Ecto neural progenitor cell (in vitro differentiated cells): ENCODE results near the gene BID.
"Not testable (repeated sequence)": the region's sequence is repeated elsewhere in the genome, so short reads cannot be mapped to it uniquely, and the experiment has no call there.

Experiments
- DNase-seq: peaks from one replicate; pipeline ENCODE4 v3.0.0-alpha.2; 2018; ENCODE audit warnings: low spot score

The BID gene

DNA sequence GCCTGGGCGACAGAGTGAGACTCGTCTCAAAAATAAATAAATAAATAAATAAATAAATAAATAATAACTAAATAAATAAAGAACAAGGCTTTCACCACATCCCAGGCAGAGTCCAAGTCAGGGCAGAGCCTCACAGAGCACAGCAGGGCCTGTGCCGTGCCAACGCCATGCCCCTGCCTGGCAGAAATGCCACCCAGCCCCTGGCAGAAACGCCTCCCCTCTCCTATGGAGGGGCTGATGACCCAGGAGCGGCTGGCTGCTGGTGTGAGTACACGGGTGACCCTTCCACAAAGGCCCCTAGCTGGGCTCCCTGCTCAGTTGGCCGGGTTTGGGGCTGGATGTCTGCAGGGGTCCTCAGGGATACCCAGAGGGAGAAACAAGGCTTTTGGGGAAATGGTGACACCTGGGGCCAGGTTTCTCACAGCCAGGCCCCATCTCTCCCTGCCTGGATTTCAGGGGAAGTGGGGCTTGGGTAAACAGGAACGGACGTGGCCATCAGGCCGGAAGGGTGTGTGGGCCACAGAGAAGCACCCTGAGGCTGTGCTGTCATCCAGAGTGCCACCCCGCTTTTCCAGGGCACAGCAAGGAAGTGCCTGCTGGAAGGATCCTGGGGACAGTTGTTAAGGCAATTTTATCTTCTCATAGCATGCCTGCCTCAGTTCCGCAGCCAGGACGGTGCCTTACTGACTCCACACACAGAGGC lies 5.1 kb downstream of the BID start:
- no peak for DNase-seq

DNA sequence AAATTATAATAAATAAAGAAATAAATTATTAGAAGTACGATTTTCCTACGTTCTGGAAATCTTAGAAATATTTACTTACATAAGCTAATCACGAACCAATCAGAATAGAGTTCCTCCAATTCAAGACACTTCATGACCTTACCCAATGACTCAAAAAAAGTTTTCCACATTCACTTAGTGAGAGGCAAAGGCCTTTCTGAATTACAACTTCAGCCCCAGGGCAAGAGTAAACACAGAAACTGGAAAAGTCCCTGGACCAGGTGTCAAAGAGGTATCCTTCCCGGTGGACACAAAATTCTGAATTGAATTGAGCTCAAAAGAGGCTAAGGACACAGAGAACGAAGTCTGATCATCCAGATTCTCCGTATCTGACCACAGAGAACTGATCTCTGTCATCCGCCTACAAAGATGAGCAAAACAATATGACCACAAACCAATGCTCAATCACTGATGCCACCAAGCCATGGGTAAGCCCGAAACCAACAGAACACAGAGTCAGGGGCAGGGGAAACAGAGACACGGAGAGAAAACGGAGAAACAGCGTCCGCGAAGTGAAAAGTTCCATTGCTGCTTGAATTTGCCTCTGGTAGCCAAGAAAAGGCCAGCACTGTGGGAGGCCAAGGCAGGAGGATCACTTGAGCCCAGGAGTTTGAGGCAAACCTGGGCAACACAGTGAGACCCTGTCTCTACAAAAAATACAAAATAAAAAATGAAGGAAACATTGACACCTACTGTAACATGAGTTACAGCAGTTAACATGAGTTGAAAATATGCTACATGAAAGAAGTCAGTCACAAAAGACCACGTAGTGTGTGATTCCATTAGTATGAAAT lies 6.8 kb downstream of the BID start:
- DNase-seq, result no peak

DNA sequence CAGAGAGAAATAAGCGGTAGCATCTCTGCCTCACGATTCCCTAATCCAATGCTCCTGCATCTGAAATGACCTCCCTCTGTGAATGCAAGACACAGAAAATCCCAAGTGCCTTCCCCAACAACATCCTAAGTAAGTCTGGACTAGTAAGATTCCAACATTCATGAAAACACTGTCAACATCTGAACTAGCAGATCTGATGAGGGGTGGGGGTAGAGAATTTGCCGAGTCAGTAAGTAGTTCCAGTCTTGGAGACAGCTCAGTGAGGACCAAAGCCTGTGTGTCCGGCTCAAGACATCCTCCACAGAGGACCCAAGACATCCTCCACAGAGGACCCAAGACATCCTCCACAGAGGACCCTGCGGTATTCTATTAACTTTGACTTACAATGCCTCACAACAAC lies 9.4 kb downstream of the BID start:
- DNase-seq, result not testable (repeated sequence)

DNA sequence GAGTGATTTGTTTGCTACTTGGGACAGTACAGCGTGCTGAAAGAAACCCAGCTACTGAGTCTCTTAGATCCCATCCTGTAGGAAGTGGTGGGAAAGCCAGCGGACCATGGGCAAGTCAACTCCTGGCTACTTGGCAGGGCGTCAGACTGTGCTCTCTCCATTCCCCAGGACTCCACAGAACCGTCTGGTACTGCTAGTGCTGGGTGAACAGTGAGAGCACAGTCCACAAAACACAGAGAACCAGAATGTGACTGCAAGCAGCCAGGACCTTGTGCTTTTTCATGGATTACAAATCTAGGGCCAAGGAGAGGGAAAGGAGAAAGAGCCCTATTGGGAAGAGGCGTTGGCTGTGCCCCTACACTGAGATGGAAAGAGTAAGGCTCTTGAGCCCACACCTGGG lies 10.2 kb downstream of the BID start:
- DNase-seq, result no peak

DNA sequence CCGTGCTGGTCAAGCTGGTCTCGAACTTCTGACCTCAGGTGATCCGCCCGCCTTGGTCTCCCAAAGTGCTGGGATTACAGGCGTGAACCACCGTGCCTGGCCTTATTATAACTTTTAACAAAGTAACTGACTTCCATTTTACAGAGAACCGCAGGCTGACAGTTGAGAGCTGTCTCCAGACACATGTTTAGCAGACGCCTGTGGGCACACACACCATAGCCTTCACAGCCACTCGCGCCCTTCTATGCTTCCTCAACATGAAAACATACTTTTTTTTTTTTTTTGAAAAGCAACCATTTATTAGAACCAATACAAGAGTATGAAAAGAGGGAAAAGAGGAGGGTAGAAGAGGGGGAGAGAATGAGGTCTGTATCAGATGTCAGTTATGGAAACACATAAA lies 10.8 kb downstream of the BID start:
- DNase-seq, result not testable (repeated sequence)

DNA sequence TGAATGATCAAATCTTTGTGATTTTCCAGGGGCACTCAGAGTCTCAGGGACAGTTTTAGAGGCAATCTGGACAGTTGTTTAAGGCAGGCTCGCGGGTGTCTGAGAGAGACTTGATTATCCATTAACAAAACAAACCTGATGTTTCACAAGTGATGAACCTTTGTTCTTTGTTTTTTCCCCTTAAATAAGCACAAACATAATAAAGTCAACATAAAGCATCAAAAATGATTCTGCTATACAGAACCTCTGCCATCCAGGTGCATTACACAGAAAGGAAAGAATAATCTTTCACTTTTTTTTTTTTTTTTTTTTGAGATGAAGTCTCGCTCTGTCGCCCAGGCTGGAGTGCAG lies 13.2 kb downstream of the BID start:
- no peak for DNase-seq

DNA sequence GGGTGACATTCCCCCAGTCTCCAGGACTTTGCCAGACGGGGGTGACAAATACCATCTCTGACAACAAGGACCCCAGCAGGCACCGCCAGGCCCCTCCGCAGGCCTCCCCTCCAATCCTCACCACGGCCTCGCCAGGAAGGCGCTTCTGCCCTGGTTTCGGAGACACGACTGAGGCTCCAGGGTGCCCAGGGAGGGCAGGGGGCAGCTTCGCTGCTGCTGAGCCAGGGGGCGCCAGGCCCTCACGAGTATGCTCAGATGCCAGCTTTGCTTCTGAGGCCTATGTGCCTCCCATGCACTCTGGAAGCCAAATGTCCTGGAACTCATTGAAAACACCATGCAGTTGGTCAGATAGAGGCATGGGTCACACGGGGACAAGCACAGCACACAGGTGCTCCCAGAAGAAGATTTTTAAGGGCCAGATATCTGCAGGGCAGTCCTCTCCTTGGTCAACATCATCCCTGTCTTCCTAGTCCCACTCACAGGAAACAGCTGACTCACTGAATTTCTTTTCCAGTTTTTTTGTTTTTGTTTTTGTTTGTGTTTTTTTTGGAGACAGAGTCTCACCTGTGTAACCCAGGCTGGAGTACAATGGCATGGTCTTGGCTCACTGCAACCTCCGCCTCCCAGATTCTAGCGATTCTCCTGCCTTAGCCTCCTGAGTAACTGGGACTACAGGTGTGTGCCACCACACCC lies 19.9 kb downstream of the BID start:
- DNase-seq, result no peak

DNA sequence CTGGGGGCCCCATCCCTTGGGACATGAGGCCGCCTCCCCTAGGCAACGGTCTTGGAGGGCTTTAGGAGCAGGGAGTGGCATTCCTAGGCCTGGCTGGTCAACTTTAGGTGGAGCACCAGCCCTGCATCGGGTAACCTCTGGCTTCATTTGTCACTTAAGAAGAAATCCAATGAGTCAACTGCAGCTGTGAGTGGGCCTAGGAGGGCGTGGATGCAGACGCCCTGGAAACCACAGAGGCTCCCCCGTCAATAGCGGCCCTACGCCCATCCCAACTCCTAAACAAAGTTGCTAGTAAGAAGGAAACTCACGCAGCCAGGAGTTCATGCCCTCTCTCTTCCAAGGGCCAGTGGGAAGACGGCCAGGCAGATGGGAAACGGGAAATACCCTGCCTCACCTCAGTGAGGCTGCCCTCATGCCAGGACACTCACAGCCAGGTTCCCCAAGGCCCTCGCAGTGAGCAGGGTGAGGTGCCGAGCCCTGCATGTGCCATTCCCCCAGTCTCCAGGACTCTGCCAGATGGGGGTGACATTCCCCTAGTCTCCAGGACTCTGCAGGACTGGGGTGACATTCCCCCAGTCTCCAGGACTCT lies 20.8 kb downstream of the BID start:
- DNase-seq, result no peak

GRCh38 chr22:17751596-17751995 lies 22.7 kb downstream of the BID start:
- DNase-seq, result no peak

DNA sequence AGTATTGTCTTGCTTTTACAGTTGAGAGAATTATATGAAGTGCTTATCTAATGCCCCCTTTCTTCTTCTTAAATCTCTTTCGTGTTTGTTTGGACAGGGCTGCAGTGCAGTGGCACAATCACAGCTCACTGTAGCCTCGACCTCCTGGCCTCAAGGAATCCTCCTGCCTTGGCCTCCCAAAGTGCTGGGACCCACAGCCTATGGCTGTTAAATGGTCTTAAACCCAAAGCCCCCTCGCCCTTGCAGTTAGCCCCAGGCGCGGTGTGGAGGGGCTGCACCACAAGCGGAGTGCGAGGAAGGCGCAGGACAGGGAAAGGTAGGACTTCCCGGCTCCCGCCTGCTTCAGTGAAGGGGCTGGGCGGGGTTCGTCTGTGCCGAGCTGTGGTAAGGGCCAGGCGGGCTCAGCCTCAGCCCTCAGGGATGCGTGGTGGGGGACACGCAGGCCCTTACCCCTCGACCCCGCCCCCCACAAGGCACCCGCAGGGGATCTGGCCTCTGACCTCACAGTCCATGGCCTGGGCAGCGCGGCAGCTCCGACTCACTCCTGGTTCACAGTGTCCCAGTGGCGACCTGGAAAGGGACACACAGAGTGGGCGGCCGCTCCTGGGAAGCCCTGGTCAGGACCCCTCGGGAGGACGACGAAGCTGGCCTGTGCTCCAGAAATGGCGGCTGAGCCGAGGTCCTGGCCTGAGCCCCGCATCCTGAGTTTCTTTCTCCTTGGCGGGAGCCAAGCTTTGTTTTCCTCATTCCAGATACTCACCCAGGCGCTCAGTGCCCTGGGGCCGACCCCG lies 24.5 kb downstream of the BID start:
- DNase-seq, result no peak

DNA sequence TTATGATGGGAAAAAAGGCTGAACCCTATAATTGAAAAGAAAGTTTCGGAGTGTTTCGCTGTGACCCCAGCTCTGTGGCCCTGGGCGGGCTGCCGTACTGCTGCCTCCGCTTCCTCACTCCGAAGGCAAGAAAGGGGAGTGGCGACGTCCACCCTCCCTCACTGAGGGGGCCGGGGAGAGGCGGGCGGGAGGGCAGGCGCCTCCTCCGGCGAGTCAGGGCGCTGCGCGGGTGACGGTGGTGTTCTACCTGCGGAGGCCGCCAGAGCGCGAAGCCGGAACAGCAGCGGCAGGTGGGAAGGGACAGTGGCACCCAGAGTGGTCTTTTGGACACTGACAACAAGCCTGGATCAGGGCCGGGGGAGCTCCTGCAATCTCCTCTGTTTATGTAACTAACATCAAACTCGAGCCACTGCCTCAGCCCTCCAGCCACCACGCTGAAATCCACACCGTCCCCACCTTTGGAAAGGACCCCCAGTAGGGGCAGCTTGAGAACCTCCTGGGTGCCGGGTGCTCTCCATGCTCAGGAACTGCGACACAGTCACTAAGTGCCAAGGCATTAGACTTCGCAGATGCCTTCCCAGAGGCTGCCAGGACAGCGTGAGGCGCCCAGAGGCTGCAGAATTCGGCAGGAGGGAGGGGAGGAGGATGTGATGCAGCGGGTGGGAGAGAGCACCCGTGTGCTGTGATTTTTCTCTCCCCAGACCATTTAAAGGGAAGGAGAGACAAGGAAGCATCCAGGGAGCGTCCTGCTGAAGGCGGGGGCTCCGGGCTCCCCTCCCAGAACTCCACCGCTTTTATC lies 25.5 kb downstream of the BID start:
- DNase-seq, result peak; percentile 70

DNA sequence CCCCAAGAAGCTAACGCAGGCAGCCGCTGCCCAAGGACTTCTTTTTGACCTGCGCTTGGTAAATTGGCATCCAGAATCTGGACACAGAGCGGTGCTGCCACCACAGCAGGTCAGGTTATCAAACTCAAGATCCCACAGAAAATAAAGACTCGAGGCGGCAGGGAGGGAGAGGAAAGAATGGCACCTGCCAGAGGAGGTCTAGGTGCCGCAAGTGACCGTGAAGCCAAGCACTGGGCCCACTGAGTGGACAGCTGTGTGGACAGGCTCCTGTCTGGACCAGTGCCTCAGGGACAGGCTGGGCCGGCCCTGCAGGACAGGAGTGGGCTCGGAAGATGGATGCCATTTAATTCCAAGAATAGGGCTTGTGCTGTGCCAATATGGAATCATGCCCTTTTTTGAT lies 27.4 kb downstream of the BID start:
- DNase-seq, result no peak

- no peak for DNase-seq
These were observed 29.8 kb downstream of the BID start for GRCh38 chr22:17744430-17744829.

DNA sequence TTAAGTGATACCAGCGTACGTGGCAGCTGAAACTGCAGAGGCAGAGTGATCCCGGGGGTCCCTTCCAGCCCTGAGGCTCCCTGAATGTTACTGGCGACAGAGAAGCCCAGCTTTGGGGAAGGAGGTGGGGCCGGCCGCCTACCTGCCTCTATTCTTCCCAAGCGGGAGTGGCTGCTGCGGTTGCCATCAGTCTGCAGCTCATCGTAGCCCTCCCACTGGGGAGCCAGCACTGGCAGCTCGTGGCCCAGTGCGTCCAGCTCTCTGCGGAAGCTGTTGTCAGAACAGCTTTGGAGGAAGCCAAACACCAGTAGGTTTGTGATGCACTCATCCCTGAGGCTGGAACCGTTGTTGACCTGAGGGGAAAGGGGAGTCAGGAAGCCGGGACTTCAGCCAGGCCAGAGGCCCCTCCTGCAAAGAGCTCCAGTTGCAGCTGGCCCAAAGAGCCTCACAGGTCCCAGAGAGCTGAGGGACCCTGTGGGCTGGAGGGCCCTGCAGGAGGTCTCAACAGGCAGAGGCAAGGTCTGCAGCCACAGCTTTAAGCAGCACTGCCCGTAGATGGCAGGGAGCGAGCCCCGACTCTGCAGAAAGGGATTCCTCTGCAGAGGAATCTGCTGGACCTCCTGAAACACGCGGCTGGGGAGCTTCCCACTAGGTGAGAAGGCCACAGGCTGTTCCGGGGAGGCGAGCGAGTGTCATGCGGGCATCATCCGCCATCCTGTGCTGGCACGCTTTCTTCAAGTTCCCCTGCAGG lies 30.4 kb downstream of the BID start:
- no peak for DNase-seq

GRCh38 chr22:17742527-17742902 lies 31.8 kb downstream of the BID start:
- DNase-seq, result peak; percentile 88

GRCh38 chr22:17741866-17742526 lies 32.3 kb downstream of the BID start:
- DNase-seq, result peak; percentile 54

GRCh38 chr22:17739196-17739975 lies 34.9 kb downstream of the BID start:
- no peak for DNase-seq

GRCh38 chr22:17738386-17739128 lies 35.7 kb downstream of the BID start:
- no peak for DNase-seq
